RWPE1 (cell line): ENCODE data around the gene NCAM1.

Source experiments
- CTCF ChIA-PET: fragments of 350-600 bp; sonication (Branson Sonifier 250); formaldehyde crosslinking; extraction: SDS; loops from one replicate; lab custom pipeline; 2021; lab: Yijun Ruan, JAX
- POLR2A ChIA-PET: fragments of 400-600 bp; formaldehyde crosslinking; extraction: SDS; loops from one replicate; lab custom pipeline; 2020; ENCODE audit warnings: antibody characterized with exemption; ENCODE audit not compliant: low non-redundant PET; lab: Yijun Ruan, JAX
- DNase-seq: peaks from one replicate; pipeline ENCODE4 v3.0.0; 2012; ENCODE audit warnings: low spot score
- H3K27ac ChIP-seq: fragments of 450-650 bp; 2 replicates; pipeline ENCODE4 v1.5.1; 2017
- CTCF ChIP-seq: fragments of 450-650 bp; conservative IDR thresholded peaks from 2 replicates; pipeline ENCODE4 v1.5.1; 2017; ENCODE audit warnings: low read depth, mild to moderate bottlenecking

Gene NCAM1

GRCh38 chr11:113324250-113324649 lies 363.0 kb downstream of the NCAM1 start:
- ChIA-PET POLR2A (no interaction called here), CTCF (interaction anchor here (0.7 kb wide), 1 partner anchor 472 kb away, joined by 3 read pairs; no protein-coding TSS in a partner anchor)
- no peak for TF ChIP-seq CTCF
- no peak for DNase-seq
- H3K27ac ChIP-seq, result no peak overlapping the region
